ENCODE data around the gene ZFYVE28.

The ZFYVE28 gene

GRCh38 chr4:2297606-2298531 is 120.6 kb downstream of the ZFYVE28 start:
- DNase-seq, result no peak

GRCh38 chr4:2296631-2297601 is 121.5 kb downstream of the ZFYVE28 start:
- no peak for DNase-seq

- no peak for DNase-seq
Observed at GRCh38 chr4:2295900-2296442, 122.5 kb downstream of the ZFYVE28 start.

- DNase-seq, result no peak
Observed at GRCh38 chr4:2295500-2295899, 122.9 kb downstream of the ZFYVE28 start.

GRCh38 chr4:2292646-2293108 is 125.8 kb downstream of the ZFYVE28 start:
- no peak for DNase-seq

GRCh38 chr4:2291705-2292645 is 126.5 kb downstream of the ZFYVE28 start:
- DNase-seq, result no peak

GRCh38 chr4:2290974-2291704 is 127.3 kb downstream of the ZFYVE28 start:
- peak; percentile 77 for DNase-seq

- DNase-seq, result no peak
Observed at GRCh38 chr4:2290488-2290887, 128.0 kb downstream of the ZFYVE28 start.

- DNase-seq, result no peak
Observed at GRCh38 chr4:2289955-2290333, 128.5 kb downstream of the ZFYVE28 start.

- no peak for DNase-seq
Observed at GRCh38 chr4:2289311-2289954, 129.0 kb downstream of the ZFYVE28 start.

- DNase-seq, result no peak
Observed at GRCh38 chr4:2288051-2288541, 130.3 kb downstream of the ZFYVE28 start.

- no peak for DNase-seq
Observed at GRCh38 chr4:2287594-2287915, 130.9 kb downstream of the ZFYVE28 start.

GRCh38 chr4:2286904-2287593 is 131.4 kb downstream of the ZFYVE28 start:
- DNase-seq, result no peak

GRCh38 chr4:2285613-2286381 is 132.6 kb downstream of the ZFYVE28 start:
- no peak for DNase-seq

- no peak for DNase-seq
Observed at GRCh38 chr4:2284934-2285612, 133.4 kb downstream of the ZFYVE28 start.

GRCh38 chr4:2284161-2284933 is 134.1 kb downstream of the ZFYVE28 start:
- no peak for DNase-seq

GRCh38 chr4:2283199-2283711 is 135.2 kb downstream of the ZFYVE28 start:
- DNase-seq, result no peak
